Hepatocyte (in vitro differentiated cells): Measurements from ENCODE around the gene ACTL9. TPM values are rescaled to one million over a fixed set of nuclear protein-coding genes. Genes with fewer than 3 reads are reported as not detected.
"Not testable (repeated sequence)": the region's sequence is repeated elsewhere in the genome, so short reads cannot be mapped to it uniquely, and the experiment has no call there.

Experiments
- DNase-seq: peaks from one replicate; pipeline ENCODE4 v3.0.0-alpha.2; 2016; ENCODE audit warnings: low spot score
- H2AFZ ChIP-seq: fragments of 200-600 bp; sonication (generic); 2 replicates; pipeline ENCODE4 v1.6.0; 2016; ENCODE audit warnings: antibody characterized with exemption, mild to moderate bottlenecking
- H3K27ac ChIP-seq: fragments of 200-600 bp; sonication (generic); 2 replicates; pipeline ENCODE4 v1.5.1; 2016; ENCODE audit warnings: mild to moderate bottlenecking
- H3K27me3 ChIP-seq: fragments of 200-600 bp; sonication (generic); 2 replicates; pipeline ENCODE4 v1.6.1; 2016
- H3K36me3 ChIP-seq: fragments of 200-600 bp; sonication (generic); replicated peaks from 2 replicates; pipeline ENCODE4 v1.5.1; 2016; ENCODE audit warnings: low read depth; ENCODE audit not compliant: insufficient read depth
- H3K4me1 ChIP-seq: fragments of 200-600 bp; sonication (generic); 2 replicates; pipeline ENCODE4 v1.5.1; 2016; ENCODE audit warnings: mild to moderate bottlenecking, moderate library complexity; ENCODE audit not compliant: insufficient read depth
- H3K4me2 ChIP-seq: fragments of 200-600 bp; sonication (generic); 2 replicates; pipeline ENCODE4 v1.6.0; 2016
- H3K4me3 ChIP-seq: fragments of 200-600 bp; sonication (generic); 2 replicates; pipeline ENCODE4 v1.5.1; 2016; ENCODE audit warnings: mild to moderate bottlenecking
- H3K79me2 ChIP-seq: fragments of 200-600 bp; sonication (generic); 2 replicates; pipeline ENCODE4 v1.6.0; 2017; ENCODE audit warnings: mild to moderate bottlenecking
- H3K9me2 ChIP-seq: fragments of 200-600 bp; sonication (generic); replicated peaks from 2 replicates; pipeline ENCODE4 v1.6.0; 2017; ENCODE audit warnings: mild to moderate bottlenecking; ENCODE audit not compliant: insufficient read depth
- H3K9me3 ChIP-seq: fragments of 200-600 bp; sonication (generic); 2 replicates; pipeline ENCODE4 v1.5.1; 2016; ENCODE audit warnings: low read depth, mild to moderate bottlenecking
- H4K20me1 ChIP-seq: fragments of 200-600 bp; sonication (generic); 2 replicates; pipeline ENCODE4 v1.6.0; 2016; ENCODE audit warnings: mild to moderate bottlenecking; ENCODE audit not compliant: insufficient read depth, poor library complexity, severe bottlenecking
- CTCF ChIP-seq: fragments of 200-600 bp; sonication (generic); IDR thresholded peaks from 2 replicates; pipeline ENCODE4 v1.5.1; 2016; ENCODE audit warnings: antibody characterized with exemption, mild to moderate bottlenecking; ENCODE audit not compliant: poor library complexity
- EZH2 ChIP-seq: fragments of 200-600 bp; sonication (generic); IDR thresholded peaks from 2 replicates; pipeline ENCODE4 v1.6.1; 2016; ENCODE audit warnings: antibody characterized with exemption, mild to moderate bottlenecking, borderline replicate concordance
- EZH2phosphoT487 ChIP-seq: fragments of 200-600 bp; sonication (generic); IDR thresholded peaks from one replicate; pipeline ENCODE4 v1.6.1; 2018; ENCODE audit warnings: antibody characterized with exemption, mild to moderate bottlenecking, low read depth, moderate library complexity; ENCODE audit not compliant: unreplicated experiment, severe bottlenecking
- WGBS: methylation state at CpG from one replicate; pipeline ENCODE4 v1.1.6; 2016; ENCODE audit warnings: low lambda C conversion rate; ENCODE audit errors: missing lambda C conversion rate; 5-methylcytosine and 5-hydroxymethylcytosine counted together
- polyA plus RNA-seq: library from polyadenylated mRNA; unstranded; fragments of >200 nt; fragmentation: Nextera tagmentation; extraction: Ambion mirVana; gene quantifications from 2 replicates; pipeline ENCODE4 v1.2.1, GENCODE V29; 2016
- total RNA-seq: library from RNA; depleted of rRNA; stranded (reverse); fragments of >200 nt; gene quantifications from 2 replicates; pipeline ENCODE4 v1.2.3, GENCODE V29; 2014

Gene ACTL9
- total RNA-seq (not detected in 2 replicates), polyA plus RNA-seq (not detected in 2 replicates)

GRCh38 chr19:8698433-8699063 lies at the start of gene ACTL9:
Gene ACTL9 (minus strand): TSS chr19:8698795. CDS start chr19:8698701, 94 bp downstream.
- 72% methylated on average over 19 of the region's 23 CpGs for WGBS
- Histone ChIP-seq H3K9me2 (no peaks in the 10 kb centered on the region), H3K9me3 (no peaks in the 10 kb centered on the region), H3K79me2 (no peaks in the 10 kb centered on the region), H2AFZ (no peak within 1 kb of the TSS), H3K4me1 (no peaks in the 10 kb centered on the region), H3K36me3 (no peaks in the 10 kb centered on the region), H3K4me3 (no peak within 1 kb of the TSS), H3K27ac (no peak within 1 kb of the TSS), H3K27me3 (no peaks in the 10 kb centered on the region), H4K20me1 (no peaks in the 10 kb centered on the region), H3K4me2 (no peak within 1 kb of the TSS)
- DNase-seq = no peak
- TF ChIP-seq EZH2 = no peak
- no peak for TF ChIP-seq EZH2phosphoT487
- no peak for TF ChIP-seq CTCF

GRCh38 chr19:8739291-8740065 lies 40.9 kb upstream of the ACTL9 start:
- not testable (repeated sequence) for H4K20me1 ChIP-seq, H3K4me2 ChIP-seq, H3K27ac ChIP-seq, H3K36me3 ChIP-seq, H3K9me2 ChIP-seq, H3K27me3 ChIP-seq, H3K9me3 ChIP-seq, DNase-seq, H3K79me2 ChIP-seq, H3K4me1 ChIP-seq, H2AFZ ChIP-seq, H3K4me3 ChIP-seq
- WGBS = 67% methylated on average over 4 of the region's 55 CpGs

- TF ChIP-seq CTCF (no peak), EZH2phosphoT487 (no peak), EZH2 (no peak)
- Histone ChIP-seq H3K79me2 (no peaks in the 10 kb centered on the region), H3K27ac (no peak overlapping the region), H3K4me2 (no peak overlapping the region), H3K4me1 (no peaks in the 10 kb centered on the region), H2AFZ (no peak overlapping the region), H4K20me1 (no peaks in the 10 kb centered on the region), H3K9me2 (no peaks in the 10 kb centered on the region), H3K9me3 (no peaks in the 10 kb centered on the region), H3K4me3 (no peak overlapping the region), H3K27me3 (no peaks in the 10 kb centered on the region), H3K36me3 (no peaks in the 10 kb centered on the region)
- WGBS = 74% methylated on average over 8 of the region's 8 CpGs
- DNase-seq = no peak
Observed at GRCh38 chr19:8738377-8738776, 39.8 kb upstream of the ACTL9 start.

DNA sequence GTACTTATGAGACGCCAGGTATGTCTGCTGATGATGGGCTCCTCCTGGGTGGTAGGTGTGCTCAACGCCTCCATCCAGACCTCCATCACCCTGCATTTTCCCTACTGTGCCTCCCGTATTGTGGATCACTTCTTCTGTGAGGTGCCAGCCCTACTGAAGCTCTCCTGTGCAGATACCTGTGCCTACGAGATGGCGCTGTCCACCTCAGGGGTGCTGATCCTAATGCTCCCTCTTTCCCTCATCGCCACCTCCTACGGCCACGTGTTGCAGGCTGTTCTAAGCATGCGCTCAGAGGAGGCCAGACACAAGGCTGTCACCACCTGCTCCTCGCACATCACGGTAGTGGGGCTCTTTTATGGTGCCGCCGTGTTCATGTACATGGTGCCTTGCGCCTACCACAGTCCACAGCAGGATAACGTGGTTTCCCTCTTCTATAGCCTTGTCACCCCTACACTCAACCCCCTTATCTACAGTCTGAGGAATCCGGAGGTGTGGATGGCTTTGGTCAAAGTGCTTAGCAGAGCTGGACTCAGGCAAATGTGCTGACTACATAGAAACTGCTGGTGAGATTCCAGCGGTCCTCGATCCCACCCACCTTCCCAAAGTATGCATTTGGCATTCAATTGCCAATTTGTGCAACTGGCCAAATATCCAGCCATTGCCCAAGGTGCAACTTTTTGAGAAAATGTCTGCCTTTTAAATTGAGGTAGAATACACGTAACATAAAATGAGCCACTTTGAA lies 33.0 kb upstream of the ACTL9 start:
- no peaks in the 10 kb centered on the region for H3K27me3 ChIP-seq
- no peak overlapping the region for H3K4me3 ChIP-seq
- no peak overlapping the region for H2AFZ ChIP-seq
- no peaks in the 10 kb centered on the region for H3K36me3 ChIP-seq
- no peaks in the 10 kb centered on the region for H3K79me2 ChIP-seq
- 82% methylated on average over 19 of the region's 19 CpGs for WGBS
- TF ChIP-seq EZH2phosphoT487 = no peak
- TF ChIP-seq EZH2 = no peak
- no peak for TF ChIP-seq CTCF
- no peaks in the 10 kb centered on the region for H3K4me1 ChIP-seq
- no peaks in the 10 kb centered on the region for H3K9me3 ChIP-seq
- no peaks in the 10 kb centered on the region for H4K20me1 ChIP-seq
- H3K4me2 ChIP-seq = no peak overlapping the region
- no peak for DNase-seq
- H3K9me2 ChIP-seq = no peaks in the 10 kb centered on the region
- no peak overlapping the region for H3K27ac ChIP-seq
